ENCODE data around the gene ZRANB2.

- no peak for TF ChIP-seq POLR2AphosphoS5 (IDR thresholded peaks at IDR 0.05; ENCODE audit: borderline replicate concordance, low read depth, low read length)
- TF ChIP-seq EZH2 (IDR thresholded peaks at IDR 0.05): no peak
These were observed 854 bp upstream of the ZRANB2 start for GRCh38 chr1:71081697-71082080.

Data from SK-N-MC (cell line).